GM12878 (cell line): ENCODE measurements around the gene TNFSF15. TPM values are rescaled to one million over a fixed set of nuclear protein-coding genes. Genes with fewer than 3 reads are reported as not detected.

Source experiments
- ATAC-seq: fragments of 200-7000 bp; cut with Tn5 transposase; 3 replicates; pipeline ENCODE4 v1.9.1; 2020; ENCODE audit warnings: mild to moderate bottlenecking, moderate library complexity
- BruUV-seq: library from RNA; stranded (reverse); fragments of 400-500 nt; replicated peaks from 2 replicates; lab custom pipeline; 2021; lab: Mats Ljungman, UMichigan
- CTCF ChIA-PET: fragments of 300-600 bp; sonication (Branson Sonifier 250); formaldehyde crosslinking; extraction: SDS; loops from one replicate; lab custom pipeline; 2021; ENCODE audit warnings: inconsistent platforms; lab: Yijun Ruan, JAX
- POLR2A ChIA-PET: fragments of 350-600 bp; formaldehyde crosslinking; extraction: SDS; loops from one replicate; lab custom pipeline; 2021; ENCODE audit warnings: inconsistent platforms; lab: Charles Lee
- RAD21 ChIA-PET: fragments of 300-600 bp; sonication (Branson Sonifier 250); formaldehyde crosslinking; loops from one replicate; lab custom pipeline; 2023; ENCODE audit warnings: antibody characterized with exemption; ENCODE audit not compliant: unreplicated experiment; lab: Charles Lee
- SMC1A ChIA-PET: fragments of 300-600 bp; sonication (Branson Sonifier 250); formaldehyde crosslinking; loops from one replicate; lab custom pipeline; 2023; ENCODE audit not compliant: unreplicated experiment, uncharacterized antibody; lab: Charles Lee
- DNase-seq: peaks from one replicate; pipeline ENCODE4 v3.0.0-alpha.2; 2011; ENCODE audit warnings: low read depth, low spot score
- FAIRE-seq: peaks from 3 replicates; lab custom pipeline; 2011; peaks lifted over from hg19 to GRCh38; lab: Jason Lieb, UNC
- H2AFZ ChIP-seq: 2 replicates; pipeline ENCODE4 v1.6.0; 2011; ENCODE audit warnings: low read depth, low read length, control low read depth; ENCODE audit not compliant: control insufficient read depth
- H3K27ac ChIP-seq: 2 replicates; pipeline ENCODE4 v1.5.1; 2011; ENCODE audit warnings: control low read depth; ENCODE audit not compliant: control insufficient read depth, insufficient read depth
- H3K27me3 ChIP-seq, 2 experiments: replicated peaks in 1 of 2; 2 replicates each; pipeline versions ENCODE4 v1.6.0 to v1.6.1; 2011; ENCODE audit warnings: low read length in 1 of 2; ENCODE audit not compliant: control insufficient read depth in 2 of 2, insufficient read depth in 2 of 2
- H3K36me3 ChIP-seq, 2 experiments: 2 replicates each; pipeline ENCODE4 v1.5.1; 2011; ENCODE audit warnings: low read length in 1 of 2; ENCODE audit not compliant: control insufficient read depth in 2 of 2, insufficient read depth in 2 of 2
- H3K4me1 ChIP-seq: 2 replicates; pipeline ENCODE4 v1.6.1; 2011; ENCODE audit warnings: mild to moderate bottlenecking, low read length, moderate library complexity, mixed read lengths; ENCODE audit not compliant: control insufficient read depth, insufficient read depth
- H3K4me2 ChIP-seq: 2 replicates; pipeline ENCODE4 v1.6.0; 2011; ENCODE audit warnings: control low read depth; ENCODE audit not compliant: control insufficient read depth, insufficient read depth
- H3K4me3 ChIP-seq: fragments of 200-600 bp; sonication (generic); 2 replicates; pipeline ENCODE4 v1.5.1; 2016
- H3K79me2 ChIP-seq: 2 replicates; pipeline ENCODE4 v1.6.0; 2011; ENCODE audit warnings: low read length; ENCODE audit not compliant: control insufficient read depth, insufficient read depth
- H3K9ac ChIP-seq: 2 replicates; pipeline ENCODE4 v1.8.0; 2011; ENCODE audit warnings: low read length, control low read depth, mixed read lengths; ENCODE audit not compliant: control insufficient read depth, insufficient read depth
- H3K9me3 ChIP-seq: replicated peaks from 3 replicates; pipeline ENCODE4 v1.5.1; 2011; ENCODE audit warnings: mild to moderate bottlenecking, low read length; ENCODE audit not compliant: control insufficient read depth, insufficient read depth
- H4K20me1 ChIP-seq: 2 replicates; pipeline ENCODE4 v1.6.0; 2011; ENCODE audit not compliant: control insufficient read depth, insufficient read depth
- BCL3 ChIP-seq: IDR thresholded peaks from 2 replicates; pipeline ENCODE4 v1.6.1; 2011; ENCODE audit warnings: borderline replicate concordance, low read depth, mild to moderate bottlenecking, moderate library complexity, low read length; ENCODE audit not compliant: insufficient read depth, poor library complexity, severe bottlenecking
- EP300 ChIP-seq, 2 experiments: fragments of 150-350 bp in 1 of 2; IDR thresholded peaks; 2 replicates each; pipeline ENCODE4 v1.6.1; 2011 to 2012; ENCODE audit warnings: low read depth in 2 of 2, low read length in 2 of 2, borderline replicate concordance in 1 of 2, improper control_type of control experiment in 1 of 2, inconsistent platforms in 1 of 2; ENCODE audit not compliant: control insufficient read depth in 1 of 2
- IKZF2 ChIP-seq, 2 experiments: fragments of 450-650 bp; IDR thresholded peaks; 2 replicates each; pipeline ENCODE4 v1.6.1; 2017; ENCODE audit warnings: mild to moderate bottlenecking in 2 of 2, moderate library complexity in 2 of 2
- LARP7 ChIP-seq: fragments of 450-650 bp; IDR thresholded peaks from 2 replicates; pipeline ENCODE4 v1.6.1; 2017; ENCODE audit warnings: mild to moderate bottlenecking
- MYB ChIP-seq: fragments of 150-350 bp; IDR thresholded peaks from 2 replicates; pipeline ENCODE4 v1.6.1; 2014; ENCODE audit warnings: mild to moderate bottlenecking, low read depth, low read length, borderline replicate concordance
- MYC ChIP-seq: IDR thresholded peaks from 2 replicates; pipeline ENCODE4 v1.6.1; 2011; ENCODE audit warnings: mild to moderate bottlenecking, low read length, moderate library complexity, inconsistent platforms; ENCODE audit not compliant: insufficient read depth, insufficient replicate concordance, insufficient read length, severe bottlenecking
- NRF1 ChIP-seq: conservative IDR thresholded peaks from 2 replicates; pipeline ENCODE4 v1.6.1; 2011; ENCODE audit warnings: mild to moderate bottlenecking, low read depth, low read length, improper control_type of control experiment
- RELA ChIP-seq: fragments of 450-650 bp; IDR thresholded peaks from 2 replicates; pipeline ENCODE4 v1.8.0; 2014; ENCODE audit warnings: borderline replicate concordance; ENCODE audit not compliant: partially characterized antibody
- TCF3 ChIP-seq: IDR thresholded peaks from 2 replicates; pipeline ENCODE4 v1.6.1; 2012; ENCODE audit warnings: low read depth, mild to moderate bottlenecking, low read length, borderline replicate concordance; ENCODE audit not compliant: insufficient read depth
- ZNF207 ChIP-seq: fragments of 450-650 bp; IDR thresholded peaks from 2 replicates; pipeline ENCODE4 v1.6.1; 2014; ENCODE audit warnings: antibody characterized with exemption, mild to moderate bottlenecking, borderline replicate concordance
- ZNF24 ChIP-seq: fragments of 450-650 bp; IDR thresholded peaks from 2 replicates; pipeline ENCODE4 v1.6.1; 2017; ENCODE audit warnings: antibody characterized with exemption, mild to moderate bottlenecking
- ZNF384 ChIP-seq: IDR thresholded peaks from 2 replicates; pipeline ENCODE4 v1.6.1; 2012; ENCODE audit warnings: low read depth, mild to moderate bottlenecking, low read length, improper control_type of control experiment, borderline replicate concordance
- WGBS: methylation state at CpG from one replicate; pipeline ENCODE4 v1.1.6; 2016; ENCODE audit warnings: low lambda C conversion rate; ENCODE audit not compliant: insufficient replicate concordance, insufficient coverage; ENCODE audit errors: missing lambda C conversion rate; 5-methylcytosine and 5-hydroxymethylcytosine counted together
- in situ Hi-C: fragments of 300-500 bp; cut with MboI; formaldehyde crosslinking; loops from 9 replicates; pipeline ENCODE4 v1.14.3; 2018; ENCODE audit warnings: mixed read lengths
- intact Hi-C: fragments of 100-400 bp; cut with micrococcal nuclease; formaldehyde crosslinking; loops from one replicate; pipeline ENCODE4 v1.14.2; 2022; ENCODE audit not compliant: unreplicated experiment
- polyA plus RNA-seq, 11 experiments: library from polyadenylated mRNA; depleted of rRNA in 4 of 11; unstranded in 6 of 11; stranded (reverse) in 5 of 11; fragments of >200 nt; fragmentation: Nextera tagmentation in 4 of 11; fragmentation: Illumina TruSeq in 1 of 11; extraction: Ambion mirVana in 4 of 11; extraction: Trizol in 1 of 11; gene quantifications; 1 replicate in 1 of 11; 2 replicates in 10 of 11; pipeline versions ENCODE4 v1.2.1 to v1.2.3, GENCODE V29; 2011 to 2016; ENCODE audit warnings: inconsistent platforms in 2 of 11, missing spikeins in 2 of 11, low read depth in 1 of 11
- total RNA-seq, 4 experiments: library from RNA; depleted of rRNA in 3 of 4; stranded (reverse); fragments of >200 nt in 3 of 4; fragmentation: Illumina TruSeq in 1 of 4; extraction: Trizol in 1 of 4; gene quantifications; 2 replicates each; pipeline versions ENCODE4 v1.2.1 to v1.2.3, GENCODE V29; 2013 to 2021

The TNFSF15 gene
- total and polyA plus RNA-seq, 10 of the 15 experiments (the other 5 are each of a cell fraction or from before 2014, with no cell fraction given), result 0.03 TPM; not detected in 9

DNA sequence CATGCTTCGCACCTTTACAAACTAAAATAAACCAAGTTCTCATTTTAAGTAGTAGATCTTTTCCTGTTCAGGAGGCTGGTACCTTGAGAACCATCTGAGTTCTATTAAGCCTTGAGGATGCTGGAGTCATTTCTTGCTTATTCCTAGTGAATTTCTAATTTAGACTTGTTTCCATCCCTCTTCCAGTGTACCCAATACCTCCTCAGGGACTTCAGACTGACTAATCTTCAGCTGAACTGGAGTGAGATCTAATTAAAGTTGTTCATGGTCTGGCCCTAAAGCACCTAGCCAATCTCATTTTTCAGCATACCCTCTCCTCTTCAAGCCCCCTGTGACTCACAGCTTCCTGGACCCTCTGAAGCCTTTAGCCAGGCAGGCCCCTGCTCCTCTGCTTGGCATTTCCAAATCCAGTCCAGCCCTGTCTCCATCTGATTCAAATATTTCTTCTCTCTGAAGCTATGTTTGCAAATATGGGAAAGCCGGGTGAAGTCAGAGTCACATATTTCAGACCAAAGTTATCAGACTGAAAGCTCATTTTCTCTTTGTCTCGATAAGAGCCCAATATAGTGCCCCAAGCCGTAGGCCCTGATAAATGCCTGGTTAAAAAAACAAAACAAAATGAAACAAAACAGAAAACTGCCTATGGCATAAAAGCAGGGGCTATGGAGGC, 19.4 kb upstream of the TNFSF15 start:
- no peaks in the 10 kb centered on the region for H3K9me3 ChIP-seq
- CTCF ChIA-PET, result no interaction called here
- ATAC-seq, result no peak
- H3K4me2 ChIP-seq, result no peak overlapping the region
- H2AFZ ChIP-seq, result no peak overlapping the region
- intact Hi-C loops (no loop called here), in situ Hi-C loops (no loop called here)
- H3K9ac ChIP-seq, result no peak overlapping the region
- no peaks in the 10 kb centered on the region for H4K20me1 ChIP-seq
- FAIRE-seq, result no peak
- POLR2A ChIA-PET, result interaction anchor here (0.6 kb wide), 1 partner anchor 9 kb away, joined by 3 read pairs; no protein-coding TSS in a partner anchor
- RAD21 ChIA-PET, result no interaction called here
- BruUV-seq, result no TSS peak
- no peaks in the 10 kb centered on the region for H3K4me1 ChIP-seq
- 33% methylated on average over 4 of the region's 4 CpGs for WGBS
- no peaks in the 10 kb centered on the region for H3K79me2 ChIP-seq
- H3K27ac ChIP-seq, result no peak overlapping the region
- TF ChIP-seq RELA (no peak), BCL3 (no peak), IKZF2 (IDR thresholded peaks at IDR 0.05) (no peak), LARP7 (no peak)
- DNase-seq, result no peak
- H3K36me3 ChIP-seq, result no peaks in the 10 kb centered on the region
- no peaks in the 10 kb centered on the region for H3K27me3 ChIP-seq
- SMC1A ChIA-PET, result interaction anchor here (1.6 kb wide), 1 partner anchor 10 kb away, joined by 5 read pairs; no protein-coding TSS in a partner anchor
- no peak overlapping the region for H3K4me3 ChIP-seq

DNA sequence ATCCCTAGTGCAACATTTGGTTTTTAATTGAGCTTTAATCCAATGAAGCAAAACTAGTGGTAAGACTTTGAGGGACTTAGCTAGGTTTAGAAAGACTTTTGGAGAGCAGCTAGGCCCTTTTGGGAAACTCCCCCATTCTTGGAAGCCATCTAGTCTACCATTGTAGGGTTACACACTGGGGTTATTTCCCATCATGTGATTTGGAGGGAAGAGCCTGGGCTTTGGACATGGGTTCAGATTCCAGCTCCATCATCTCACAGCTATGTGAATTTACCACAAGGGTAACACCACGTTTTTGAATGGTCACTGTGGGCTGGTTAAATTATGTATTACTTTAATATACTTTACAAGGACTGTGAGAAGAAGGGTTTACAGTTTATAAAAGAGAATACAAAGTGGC, 18.3 kb upstream of the TNFSF15 start:
- RAD21 ChIA-PET, result no interaction called here
- Histone ChIP-seq H3K79me2 (no peaks in the 10 kb centered on the region), H3K4me2 (no peak overlapping the region), H2AFZ (no peak overlapping the region), H3K4me1 (no peaks in the 10 kb centered on the region), H3K27ac (no peak overlapping the region), H3K9me3 (no peaks in the 10 kb centered on the region), H3K36me3 (no peaks in the 10 kb centered on the region), H3K4me3 (no peak overlapping the region), H4K20me1 (no peaks in the 10 kb centered on the region), H3K9ac (no peak overlapping the region), H3K27me3 (no peaks in the 10 kb centered on the region; a peak in 1 of 4 replicates)
- POLR2A ChIA-PET, result no interaction called here
- FAIRE-seq, result no peak
- intact Hi-C loops, result no loop called here
- SMC1A ChIA-PET, result interaction anchor here (1.0 to 1.4 kb wide), 4 partner anchors 12 to 143 kb away, joined by 3 to 4 read pairs (median 3); no protein-coding TSS in a partner anchor
- 0% methylated on average over 1 of the region's 1 CpG for whole genome bisulfite sequencing
- DNase-seq, result no peak
- CTCF ChIA-PET, result no interaction called here
- no TSS peak for BruUV-seq
- ATAC-seq, result no peak
- in situ Hi-C loops, result no loop called here
- TF ChIP-seq ZNF207, result no peak
- no peak for TF ChIP-seq ZNF384
- no peak for TF ChIP-seq ZNF24
- no peak for TF ChIP-seq NRF1
- no peak for TF ChIP-seq MYC
- no peak for TF ChIP-seq TCF3
- TF ChIP-seq EP300 (IDR thresholded peaks at IDR 0.05; ENCODE audit: borderline replicate concordance in 1 of 2, control insufficient read depth in 1 of 2, low read depth in 2 of 2, low read length in 2 of 2), result no peak
- no peak for TF ChIP-seq MYB
